ENCODE measurements around the gene PLA2G4B.

The PLA2G4B gene

DNA sequence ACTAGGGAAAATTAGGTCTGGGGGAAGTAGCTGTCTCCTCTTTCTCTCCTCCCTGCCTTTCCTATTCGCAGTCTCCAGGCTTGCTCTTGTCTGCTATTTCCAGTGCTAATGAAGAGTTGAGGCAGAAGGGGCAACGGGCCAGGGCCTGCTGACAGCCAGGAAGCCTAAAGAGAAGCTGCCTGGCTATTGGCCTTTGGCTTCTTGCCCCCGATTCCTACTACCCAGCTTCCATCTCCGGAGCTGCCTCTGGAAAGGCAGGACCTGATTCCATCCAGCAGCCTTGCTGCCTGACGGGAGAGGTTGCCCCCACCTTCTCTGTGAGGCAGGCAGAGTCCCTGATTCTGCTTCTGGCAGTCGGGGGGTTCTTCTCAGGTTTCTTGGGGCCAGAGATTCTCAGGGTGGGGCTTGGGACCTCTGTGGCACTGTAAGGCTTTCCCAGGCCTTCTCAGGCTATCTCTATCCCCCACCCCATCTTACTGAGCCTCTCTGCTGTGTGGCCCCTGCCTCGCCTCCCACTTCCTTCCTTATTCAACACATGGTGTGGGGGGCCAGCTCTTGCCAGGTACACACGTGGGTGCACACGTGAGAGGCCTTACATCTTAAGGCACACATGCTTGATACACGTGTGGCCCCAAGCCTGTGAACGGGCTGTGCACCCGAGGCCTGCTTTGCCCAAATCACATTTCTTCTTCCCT lies 29.0 kb upstream of the PLA2G4B start:
- no peak for DNase-seq

DNA sequence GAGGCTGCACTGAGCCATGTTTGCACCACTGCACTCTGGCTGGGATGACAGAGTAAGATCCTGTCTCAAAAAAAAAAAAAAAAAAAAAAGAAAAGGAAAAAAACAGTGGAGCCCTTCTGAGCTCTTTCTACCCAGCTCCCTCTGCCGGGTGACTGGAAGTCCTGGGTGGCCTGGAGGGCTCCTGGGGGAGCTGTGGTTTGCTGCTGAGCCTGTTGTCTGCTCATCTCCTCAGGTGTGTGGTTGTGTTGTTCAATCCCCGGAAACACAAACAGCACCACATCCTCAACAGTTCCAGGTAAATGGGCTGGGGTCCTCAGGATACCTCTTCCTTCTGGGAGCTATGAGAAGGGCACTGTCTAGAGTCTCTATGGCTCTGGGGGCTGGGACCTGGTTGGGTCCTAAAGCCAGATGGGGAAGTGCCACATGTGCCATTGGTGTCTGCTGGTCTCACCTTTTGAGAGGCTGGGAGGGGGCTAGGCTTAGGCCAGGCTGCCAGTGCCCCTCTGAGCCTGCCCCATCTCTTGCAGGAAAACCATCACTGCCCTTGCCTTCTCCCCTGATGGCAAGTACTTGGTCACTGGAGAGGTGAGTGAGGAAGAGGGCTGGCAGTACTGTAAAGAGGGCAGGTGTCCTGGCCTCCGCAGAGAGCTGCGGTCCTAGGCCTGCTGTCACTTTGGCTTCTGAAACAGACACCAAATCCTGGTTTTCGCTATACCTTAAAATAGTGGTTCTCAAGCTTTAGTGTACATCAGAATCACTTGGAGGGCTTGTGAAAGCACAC lies 27.8 kb upstream of the PLA2G4B start:
- DNase-seq = no peak

DNA sequence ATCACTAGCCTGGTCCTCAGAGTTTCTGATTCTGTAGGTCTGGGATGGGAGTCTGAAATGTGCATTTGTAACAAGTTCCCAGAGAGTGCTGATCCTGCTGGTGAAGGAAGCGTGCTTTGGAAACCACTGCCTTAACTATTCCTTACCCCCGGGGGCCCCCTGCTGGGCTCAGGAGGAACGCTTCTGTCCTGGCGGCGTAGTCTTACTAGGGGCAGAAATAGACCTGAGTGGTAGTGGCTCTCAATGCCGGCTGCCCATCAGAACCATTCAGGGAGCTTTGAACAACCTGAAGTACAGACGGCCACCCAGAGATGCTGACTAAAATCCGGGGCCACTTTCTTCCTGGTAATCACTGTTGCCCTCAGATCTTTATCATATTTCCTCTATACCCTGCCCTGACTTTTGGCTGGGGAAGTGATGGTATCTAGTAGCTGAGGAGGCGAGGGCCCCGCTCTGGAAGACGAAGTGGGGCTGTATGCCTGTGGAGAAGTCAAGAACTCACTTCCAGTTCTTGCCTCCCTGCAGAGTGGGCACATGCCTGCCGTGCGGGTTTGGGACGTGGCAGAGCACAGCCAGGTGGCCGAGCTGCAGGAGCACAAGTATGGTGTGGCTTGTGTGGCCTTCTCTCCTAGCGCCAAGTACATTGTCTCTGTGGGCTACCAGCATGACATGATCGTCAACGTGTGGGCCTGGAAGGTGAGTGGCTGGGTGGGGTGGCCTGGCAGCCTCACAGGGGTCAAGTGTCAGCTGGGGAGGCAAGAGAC lies 27.0 kb upstream of the PLA2G4B start:
- DNase-seq = peak; percentile 34 to 58 (median 48)

DNA sequence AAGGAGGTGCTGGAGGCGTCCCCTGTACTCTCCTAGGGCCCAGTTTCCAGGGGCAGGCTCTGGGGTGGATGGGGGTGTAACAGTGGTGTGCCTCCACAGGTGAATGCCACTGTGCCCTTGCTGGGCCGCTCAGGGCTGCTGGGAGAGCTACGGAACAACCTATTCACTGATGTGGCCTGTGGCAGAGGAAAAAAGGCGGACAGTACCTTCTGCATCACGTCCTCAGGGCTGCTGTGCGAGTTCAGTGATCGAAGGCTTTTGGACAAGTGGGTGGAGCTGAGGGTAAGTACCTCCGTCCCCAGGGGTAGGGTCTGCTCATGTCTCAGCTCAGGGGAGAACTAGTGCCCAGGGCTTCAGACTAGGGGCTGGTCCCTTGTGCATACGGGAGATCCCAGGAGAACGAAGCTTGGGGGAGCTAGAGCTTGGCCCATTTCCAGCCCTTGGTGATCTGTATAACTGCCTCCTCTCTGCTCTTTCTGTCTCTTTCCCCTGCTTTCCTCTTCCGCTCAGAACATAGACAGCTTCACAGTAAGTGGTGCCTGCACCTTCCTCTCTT lies 25.7 kb upstream of the PLA2G4B start:
- DNase-seq = no peak

DNA sequence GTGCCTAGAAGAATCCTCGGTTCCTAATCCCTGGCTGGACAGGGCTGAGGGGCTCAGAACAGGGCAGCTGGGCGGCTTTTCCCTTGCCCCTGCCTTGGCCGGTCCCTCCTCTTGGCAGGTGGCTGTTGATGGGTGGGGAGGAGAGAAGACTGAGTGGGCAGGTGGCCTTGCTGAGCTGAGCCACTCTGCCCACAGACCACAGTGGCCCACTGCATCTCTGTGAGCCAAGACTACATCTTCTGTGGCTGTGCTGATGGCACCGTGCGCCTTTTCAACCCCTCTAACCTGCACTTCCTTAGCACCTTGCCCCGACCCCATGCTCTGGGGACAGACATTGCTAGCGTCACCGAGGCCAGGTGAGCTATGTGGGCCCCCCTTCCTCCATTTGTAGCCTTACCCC lies 25.2 kb upstream of the PLA2G4B start:
- DNase-seq = no peak

DNA sequence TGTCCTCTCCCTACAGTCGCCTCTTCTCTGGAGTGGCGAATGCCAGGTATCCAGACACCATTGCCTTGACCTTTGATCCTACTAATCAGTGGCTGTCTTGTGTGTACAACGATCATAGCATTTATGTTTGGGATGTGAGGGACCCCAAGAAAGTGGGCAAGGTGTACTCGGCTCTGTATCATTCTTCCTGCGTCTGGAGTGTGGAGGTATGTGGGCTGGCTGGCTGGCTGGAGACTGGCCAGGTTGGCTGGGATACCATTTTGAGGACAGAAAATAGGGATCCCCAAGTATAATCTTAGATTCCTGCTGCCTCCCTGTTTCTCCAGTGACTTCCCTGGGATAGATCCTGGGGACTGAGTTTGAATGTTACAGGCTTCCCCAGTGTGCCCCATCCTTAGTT lies 24.1 kb upstream of the PLA2G4B start:
- DNase-seq = no peak

DNA sequence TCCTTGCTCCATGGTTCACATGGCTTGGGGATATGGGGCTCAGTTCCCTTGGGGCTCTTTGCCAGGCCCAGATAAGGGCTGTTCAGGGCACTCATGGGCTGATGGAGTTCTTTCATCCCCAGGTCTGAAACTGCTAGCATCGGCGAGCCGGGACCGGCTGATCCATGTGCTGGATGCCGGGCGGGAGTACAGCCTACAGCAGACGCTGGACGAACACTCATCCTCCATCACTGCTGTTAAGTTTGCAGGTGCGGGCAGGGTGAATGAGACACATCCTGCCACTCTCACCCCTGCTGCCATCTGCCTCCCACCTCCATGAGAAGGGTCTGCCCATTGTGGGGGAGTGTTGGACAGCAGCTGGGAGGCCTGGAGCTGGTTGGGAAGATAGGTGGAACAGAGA lies 21.9 kb upstream of the PLA2G4B start:
- no peak for DNase-seq

DNA sequence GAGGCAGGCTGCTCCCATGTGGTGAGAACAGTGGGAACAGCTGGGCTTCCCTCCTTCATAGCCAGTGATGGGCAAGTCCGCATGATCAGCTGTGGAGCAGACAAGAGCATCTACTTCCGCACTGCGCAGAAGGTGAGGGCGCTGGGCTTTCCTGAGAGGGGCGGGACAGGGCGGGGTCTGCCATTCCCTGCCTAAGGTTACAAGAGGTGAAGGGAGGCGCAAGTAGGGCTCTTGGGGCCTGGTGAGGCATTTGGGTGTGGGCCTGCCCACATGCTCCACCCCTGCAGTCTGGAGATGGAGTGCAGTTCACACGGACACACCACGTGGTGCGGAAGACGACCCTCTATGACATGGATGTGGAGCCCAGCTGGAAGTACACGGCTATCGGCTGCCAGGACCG lies 21.3 kb upstream of the PLA2G4B start:
- no peak for DNase-seq

DNA sequence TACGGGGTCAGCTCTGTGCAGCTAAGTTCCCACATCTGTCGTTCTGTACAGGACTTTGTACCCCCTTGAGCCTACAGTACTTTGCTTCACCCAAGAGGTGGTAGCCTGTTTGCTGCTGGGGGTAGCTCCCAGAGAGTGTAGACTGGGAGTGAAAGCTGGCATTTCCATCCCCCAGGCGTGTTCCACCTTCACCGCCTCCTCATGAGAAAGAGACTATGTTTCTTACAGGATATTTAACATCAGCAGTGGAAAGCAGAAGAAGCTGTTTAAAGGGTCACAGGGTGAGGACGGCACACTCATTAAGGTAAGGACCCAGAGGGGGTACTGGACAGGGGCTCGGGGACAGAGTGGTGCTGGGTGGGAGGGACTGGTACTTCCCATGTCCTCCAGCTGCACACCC lies 20.9 kb upstream of the PLA2G4B start:
- DNase-seq = no peak

DNA sequence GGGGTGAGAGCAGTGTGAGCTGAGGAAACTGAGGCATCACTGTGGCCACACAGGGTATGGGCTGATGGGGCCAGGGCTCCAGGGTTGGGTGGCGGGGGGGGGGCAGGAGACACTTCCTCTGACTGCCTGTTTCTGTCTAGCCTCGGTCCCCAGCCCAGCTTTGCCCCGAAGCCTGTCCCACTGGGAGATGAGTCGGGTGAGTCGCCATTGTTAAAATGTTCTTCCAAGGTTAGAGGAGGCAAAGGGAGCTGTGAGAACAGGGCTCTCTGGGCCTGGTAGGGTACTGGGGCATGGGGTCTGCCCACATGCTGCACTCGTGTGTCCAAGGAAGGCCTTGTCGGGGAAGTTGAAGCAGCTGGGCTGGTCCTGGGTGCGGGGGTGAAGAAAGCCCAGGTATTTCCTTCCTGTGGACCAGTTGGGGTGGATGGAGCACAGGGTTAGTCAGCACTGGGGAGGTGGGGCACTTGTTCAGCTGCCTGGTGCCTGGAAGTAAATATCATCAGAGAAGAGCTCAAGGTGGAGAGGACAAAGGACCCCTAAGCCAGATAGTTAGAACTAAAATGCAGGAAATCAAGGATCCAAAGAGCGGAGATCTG lies 19.1 kb upstream of the PLA2G4B start:
- no peak for DNase-seq

DNA sequence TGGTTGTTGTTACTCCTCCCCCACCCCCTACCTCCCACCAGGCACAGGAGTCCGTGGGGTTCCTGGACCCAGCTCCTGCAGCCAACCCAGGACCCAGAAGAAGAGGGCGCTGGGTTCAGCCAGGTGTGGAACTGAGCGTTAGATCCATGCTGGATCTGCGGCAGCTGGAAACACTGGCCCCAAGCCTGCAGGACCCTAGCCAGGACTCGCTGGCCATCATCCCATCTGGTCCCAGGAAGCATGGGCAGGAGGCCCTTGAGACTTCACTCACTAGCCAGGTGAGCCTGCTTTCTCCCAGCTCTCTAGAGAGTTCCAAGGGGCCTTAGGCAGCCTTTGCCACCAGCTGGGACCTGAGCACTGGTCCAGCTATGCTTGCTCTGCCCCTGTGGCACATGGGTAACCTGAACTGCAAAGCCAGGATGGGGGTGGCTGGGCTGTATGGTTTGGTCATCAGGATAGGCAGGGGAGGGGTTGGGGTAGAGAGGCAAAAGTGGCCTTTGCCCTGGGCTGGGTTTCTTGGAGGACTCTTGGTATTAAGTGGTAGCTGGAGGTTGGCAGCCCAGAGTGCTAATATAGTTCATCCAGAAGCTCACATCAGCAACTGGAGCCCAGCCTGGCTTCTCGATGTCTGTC lies 17.7 kb upstream of the PLA2G4B start:
- DNase-seq = no peak

DNA sequence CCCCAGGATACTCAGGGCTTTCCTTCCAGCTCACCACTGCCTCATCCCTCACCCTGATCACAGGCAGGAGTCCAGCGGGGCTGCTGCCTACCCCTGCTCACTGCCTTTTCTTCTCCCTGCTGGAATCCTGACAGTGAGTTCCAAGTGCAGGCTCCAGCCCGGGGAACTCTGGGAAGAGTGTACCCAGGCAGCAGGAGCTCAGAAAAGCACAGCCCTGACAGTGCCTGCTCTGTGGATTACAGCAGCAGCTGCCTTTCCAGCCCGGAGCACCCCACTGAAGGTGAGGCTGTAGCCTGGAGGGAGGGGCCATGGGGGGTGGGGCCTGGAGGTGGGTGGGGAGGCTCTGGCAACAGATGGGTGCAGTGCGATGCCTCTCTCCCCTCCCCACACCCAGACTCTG lies 16.8 kb upstream of the PLA2G4B start:
- DNase-seq = no peak

DNA sequence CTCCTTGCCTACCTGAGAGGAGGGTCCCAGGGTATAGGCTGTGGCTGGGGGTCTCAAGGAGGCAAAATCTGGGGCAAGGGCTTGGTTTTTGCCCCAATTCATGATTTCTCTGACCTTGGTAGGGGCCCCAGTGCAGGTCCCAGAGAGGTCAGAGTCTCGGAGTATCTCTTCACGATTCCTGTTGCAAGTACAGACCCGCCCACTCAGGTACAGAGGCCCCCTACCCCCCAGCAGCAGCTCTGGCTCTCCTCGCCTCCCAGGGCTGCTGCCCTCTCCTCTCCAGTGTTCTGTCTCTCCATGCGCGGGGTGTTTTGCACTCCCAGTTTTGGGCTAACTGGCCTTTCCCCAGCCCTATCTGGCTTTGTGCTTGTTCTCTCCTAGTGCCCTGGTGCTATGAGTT lies 16.2 kb upstream of the PLA2G4B start:
- no peak for DNase-seq

DNA sequence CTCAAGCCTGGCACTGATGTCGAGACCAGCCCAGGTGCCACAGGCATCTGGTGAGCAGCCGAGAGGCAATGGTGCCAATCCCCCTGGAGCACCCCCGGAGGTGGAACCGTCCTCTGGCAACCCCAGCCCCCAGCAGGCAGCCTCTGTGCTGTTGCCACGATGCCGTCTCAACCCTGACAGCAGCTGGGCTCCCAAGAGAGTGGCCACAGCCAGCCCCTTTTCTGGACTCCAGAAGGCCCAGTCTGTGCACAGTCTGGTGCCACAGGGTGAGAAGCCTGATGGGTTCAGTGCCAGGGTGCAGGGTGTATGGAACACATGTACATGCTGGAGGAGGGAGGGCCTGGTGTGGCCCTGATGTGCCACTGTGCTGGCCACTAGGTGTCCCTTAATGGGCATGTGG lies 15.7 kb upstream of the PLA2G4B start:
- DNase-seq = no peak

DNA sequence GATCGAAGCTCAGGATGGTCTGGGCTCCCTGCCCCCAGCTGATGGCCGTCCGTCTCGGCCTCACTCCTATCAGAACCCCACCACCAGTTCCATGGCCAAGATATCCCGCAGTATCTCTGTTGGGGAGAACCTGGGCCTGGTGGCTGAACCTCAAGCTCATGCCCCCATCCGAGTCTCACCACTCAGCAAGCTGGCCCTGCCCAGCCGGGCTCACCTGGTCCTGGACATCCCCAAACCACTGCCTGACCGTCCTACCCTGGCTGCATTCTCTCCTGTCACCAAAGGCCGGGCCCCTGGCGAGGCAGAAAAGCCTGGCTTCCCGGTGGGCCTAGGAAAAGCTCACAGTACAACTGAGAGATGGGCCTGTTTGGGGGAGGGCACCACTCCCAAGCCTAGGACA lies 15.1 kb upstream of the PLA2G4B start:
- no peak for DNase-seq

DNA sequence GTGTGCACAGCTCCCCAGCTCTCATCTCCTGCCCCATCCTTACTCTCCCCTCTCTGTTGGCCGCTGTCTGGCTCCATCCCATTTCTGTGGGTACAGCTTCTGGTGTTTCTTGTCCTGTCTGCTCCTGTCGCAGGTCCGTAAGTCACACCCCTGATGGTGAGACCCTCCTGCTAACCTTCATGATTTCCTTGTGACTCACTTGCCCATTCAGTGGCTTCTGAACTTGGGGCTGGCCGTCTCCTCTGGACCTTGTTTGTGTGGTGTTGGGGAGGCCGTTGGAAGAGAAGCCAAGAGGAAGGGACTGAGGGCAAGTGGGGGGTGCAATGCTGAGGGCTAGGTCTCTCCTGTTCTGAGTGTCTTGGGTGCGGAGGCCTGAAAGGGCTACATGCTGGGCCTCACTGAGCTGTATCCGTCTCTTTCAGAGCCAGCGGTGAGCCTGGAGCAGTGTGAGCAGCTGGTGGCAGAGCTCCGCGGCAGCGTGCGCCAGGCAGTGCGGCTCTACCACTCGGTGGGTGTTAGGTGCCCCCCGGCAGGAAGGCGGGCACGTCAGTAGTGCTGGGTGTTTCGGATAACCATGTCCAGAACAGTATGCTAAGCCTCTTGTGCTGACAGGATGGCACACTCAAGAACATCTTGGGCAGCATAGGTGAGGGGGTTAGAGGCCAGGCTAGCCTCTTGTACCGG lies 14.4 kb upstream of the PLA2G4B start:
- DNase-seq = no peak

DNA sequence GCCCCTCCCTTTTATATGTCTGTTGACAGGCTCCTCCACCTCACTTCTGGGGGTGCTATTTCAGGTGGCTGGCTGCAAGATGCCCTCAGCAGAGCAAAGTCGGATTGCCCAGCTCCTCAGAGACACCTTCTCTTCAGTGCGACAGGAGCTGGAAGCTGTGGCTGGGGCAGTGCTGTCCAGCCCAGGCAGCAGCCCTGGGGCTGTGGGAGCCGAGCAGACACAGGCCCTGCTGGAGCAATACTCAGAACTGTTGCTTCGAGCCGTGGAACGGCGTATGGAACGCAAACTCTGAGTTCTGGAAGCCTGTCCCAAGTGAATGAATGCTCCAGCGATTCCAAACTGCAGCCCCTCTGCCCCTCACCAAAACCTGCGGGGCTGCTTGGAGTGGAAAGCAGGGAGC lies 13.5 kb upstream of the PLA2G4B start:
- no peak for DNase-seq

DNA sequence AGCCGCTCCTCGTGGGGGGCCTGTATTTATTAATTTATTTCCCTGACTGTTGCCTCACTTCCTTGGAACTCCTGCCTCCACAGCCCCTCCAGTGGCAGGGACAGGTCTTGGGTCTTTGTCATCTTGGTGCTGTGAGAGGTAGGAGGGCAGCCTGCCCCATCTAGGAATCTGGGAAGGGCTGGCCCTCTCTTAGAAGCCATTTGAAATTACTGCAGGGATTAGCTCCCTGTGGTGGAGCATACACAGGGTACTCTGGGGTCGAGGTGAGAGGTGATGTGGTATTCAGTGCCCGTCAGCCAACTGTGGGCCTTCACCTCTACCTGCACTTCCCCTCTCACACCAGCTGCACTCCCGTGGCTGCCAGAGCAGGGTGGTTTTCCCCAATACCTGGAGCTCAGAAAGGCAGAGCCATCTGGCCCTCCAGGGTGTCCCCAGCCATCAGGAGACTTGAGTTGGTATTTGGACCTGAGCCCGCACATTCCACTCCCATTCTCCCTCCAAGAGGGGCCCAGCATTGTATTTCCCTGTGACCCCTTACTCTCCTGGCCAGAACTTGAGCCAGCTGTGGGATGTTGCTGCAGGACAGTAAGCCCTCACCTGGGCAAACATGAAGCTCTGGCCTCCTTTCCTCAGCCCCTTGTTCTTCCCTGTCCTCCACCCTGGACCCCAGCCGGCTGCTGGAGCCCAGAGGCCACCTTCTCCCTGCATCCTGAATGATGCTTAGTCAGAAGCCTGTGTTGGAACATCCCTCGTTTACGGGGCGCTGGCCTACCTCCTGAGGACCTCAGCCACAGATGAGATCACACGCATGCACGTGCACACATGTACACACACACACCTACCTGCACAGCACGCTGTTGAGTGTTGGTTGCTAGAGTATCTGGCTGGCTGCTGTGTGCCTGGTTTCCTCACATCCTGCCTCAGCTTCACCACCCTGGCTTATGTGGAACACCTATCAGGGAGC lies 12.8 kb upstream of the PLA2G4B start:
- no peak for DNase-seq

DNA sequence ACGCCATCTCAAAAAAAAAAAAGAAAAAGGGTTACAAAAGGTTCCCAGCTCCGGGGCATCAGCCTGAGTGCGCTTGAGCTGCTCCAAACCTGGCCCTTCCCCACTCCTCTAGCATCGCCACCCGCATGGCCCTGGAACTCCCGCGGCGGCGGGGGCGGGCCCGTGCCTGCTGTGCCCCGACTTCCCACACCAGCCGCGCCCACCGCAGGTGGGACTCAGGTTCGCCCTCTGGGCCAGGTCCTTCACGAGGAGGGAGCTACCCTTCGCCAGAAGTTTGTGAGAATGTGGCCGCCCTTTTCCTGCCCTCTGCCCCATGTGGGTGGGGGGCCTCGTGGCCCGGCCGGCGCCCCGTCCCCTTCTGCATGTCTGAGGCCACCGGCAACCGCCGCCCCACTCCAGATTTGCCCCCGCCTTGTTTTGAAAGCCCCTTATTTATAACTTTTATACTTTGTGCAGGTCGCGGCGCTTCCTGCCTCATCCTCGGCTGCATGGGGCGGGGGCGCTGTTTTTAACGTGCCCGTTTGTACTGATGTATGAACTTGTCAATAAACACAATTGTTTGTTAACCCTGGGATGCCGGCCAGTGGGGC lies 11.3 kb upstream of the PLA2G4B start:
- DNase-seq = no peak

All from activated CD4-positive, CD25-positive, alpha-beta regulatory T cell (primary cell).